ENCODE data around the gene GNAQ.

The GNAQ gene

GRCh38 chr9:77810637-77811119 is 220.9 kb downstream of the GNAQ start:
- no peak for DNase-seq (ENCODE audit: low read depth)

- no peak for DNase-seq (ENCODE audit: low read depth)
Observed at GRCh38 chr9:77810047-77810446, 221.6 kb downstream of the GNAQ start.

GRCh38 chr9:77809552-77809951 is 222.1 kb downstream of the GNAQ start:
- DNase-seq (ENCODE audit: low read depth), result no peak

- no peak for DNase-seq (ENCODE audit: low read depth)
Observed at GRCh38 chr9:77808751-77809081, 222.9 kb downstream of the GNAQ start.

GRCh38 chr9:77807846-77808750 is 223.5 kb downstream of the GNAQ start:
- DNase-seq (ENCODE audit: low read depth), result no peak

GRCh38 chr9:77807281-77807683 is 224.3 kb downstream of the GNAQ start:
- DNase-seq (ENCODE audit: low read depth), result no peak

GRCh38 chr9:77806741-77807140 is 224.9 kb downstream of the GNAQ start:
- DNase-seq (ENCODE audit: low read depth), result no peak

GRCh38 chr9:77805810-77806209 is 225.8 kb downstream of the GNAQ start:
- no peak for DNase-seq (ENCODE audit: low read depth)

GRCh38 chr9:77803423-77803822 is 228.2 kb downstream of the GNAQ start:
- no peak for DNase-seq (ENCODE audit: low read depth)

- no peak for DNase-seq (ENCODE audit: low read depth)
Observed at GRCh38 chr9:77802515-77803293, 228.9 kb downstream of the GNAQ start.

GRCh38 chr9:77802064-77802463 is 229.5 kb downstream of the GNAQ start:
- no peak for DNase-seq (ENCODE audit: low read depth)

GRCh38 chr9:77800924-77801551 is 230.6 kb downstream of the GNAQ start:
- no peak for DNase-seq (ENCODE audit: low read depth)

GRCh38 chr9:77798140-77798539 is 233.5 kb downstream of the GNAQ start:
- no peak for DNase-seq (ENCODE audit: low read depth)

- DNase-seq (ENCODE audit: low read depth), result no peak
Observed at GRCh38 chr9:77794985-77795384, 236.6 kb downstream of the GNAQ start.

GRCh38 chr9:77793849-77794248 is 237.8 kb downstream of the GNAQ start:
- DNase-seq (ENCODE audit: low read depth), result no peak

- no peak for DNase-seq (ENCODE audit: low read depth)
Observed at GRCh38 chr9:77789891-77790290, 241.7 kb downstream of the GNAQ start.

- DNase-seq (ENCODE audit: low read depth), result no peak
Observed at GRCh38 chr9:77785341-77785740, 246.3 kb downstream of the GNAQ start.

- DNase-seq (ENCODE audit: low read depth), result no peak
Observed at GRCh38 chr9:77783518-77783917, 248.1 kb downstream of the GNAQ start.

- no peak for DNase-seq (ENCODE audit: low read depth)
Observed at GRCh38 chr9:77779010-77779409, 252.6 kb downstream of the GNAQ start.

GRCh38 chr9:77773381-77773780 is 258.2 kb downstream of the GNAQ start:
- DNase-seq (ENCODE audit: low read depth), result no peak

GRCh38 chr9:77772646-77773045 is 259.0 kb downstream of the GNAQ start:
- no peak for DNase-seq (ENCODE audit: low read depth)

- DNase-seq (ENCODE audit: low read depth), result no peak
Observed at GRCh38 chr9:77771171-77771570, 260.4 kb downstream of the GNAQ start.

GRCh38 chr9:77770340-77770739 is 261.3 kb downstream of the GNAQ start:
- no peak for DNase-seq (ENCODE audit: low read depth)
